Right lung (tissue), 5 donors: ENCODE results near the gene PPP2R2D. TPM values are rescaled to one million over a fixed set of nuclear protein-coding genes. Genes with fewer than 3 reads are reported as not detected.

Experiments
- DNase-seq, 2 donors: peaks; one replicate each; pipeline ENCODE4 v3.0.0-alpha.2; 2013
- polyA plus RNA-seq, 5 donors: library from polyadenylated mRNA; unstranded; fragments of 120-200 nt; gene quantifications; one replicate each; pipeline versions ENCODE4 v1.2.1 to v1.2.3, GENCODE V29; 2013; ENCODE audit warnings: inconsistent platforms in 1 of 5, low replicate concordance in 1 of 5; ENCODE audit not compliant: insufficient read length in 5 of 5, insufficient read depth in 1 of 5

The PPP2R2D gene
- polyA plus RNA-seq, 5 donors = 32.9 to 43.0 (median 35.1) TPM

DNA sequence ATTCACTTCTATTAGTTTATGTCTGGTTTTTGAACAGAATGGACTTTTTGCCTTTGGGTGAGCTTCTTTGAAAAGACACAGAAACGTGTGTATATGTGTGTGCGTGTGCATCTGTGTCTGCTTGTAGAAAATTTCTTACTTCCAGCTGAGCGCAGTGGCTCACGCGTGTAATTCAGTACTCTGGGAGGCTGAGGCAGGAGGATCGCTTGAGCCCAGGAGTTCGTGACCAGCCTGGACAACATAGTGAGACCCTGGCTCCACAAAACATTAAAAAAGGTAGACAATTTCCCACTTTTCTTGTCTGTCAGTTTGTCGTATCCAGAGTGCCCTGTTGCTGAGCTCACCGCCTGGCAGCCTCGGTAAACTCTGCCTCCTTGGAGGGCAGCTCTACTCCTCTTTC is 25.4 kb downstream of the PPP2R2D start:
- no peak for DNase-seq

DNA sequence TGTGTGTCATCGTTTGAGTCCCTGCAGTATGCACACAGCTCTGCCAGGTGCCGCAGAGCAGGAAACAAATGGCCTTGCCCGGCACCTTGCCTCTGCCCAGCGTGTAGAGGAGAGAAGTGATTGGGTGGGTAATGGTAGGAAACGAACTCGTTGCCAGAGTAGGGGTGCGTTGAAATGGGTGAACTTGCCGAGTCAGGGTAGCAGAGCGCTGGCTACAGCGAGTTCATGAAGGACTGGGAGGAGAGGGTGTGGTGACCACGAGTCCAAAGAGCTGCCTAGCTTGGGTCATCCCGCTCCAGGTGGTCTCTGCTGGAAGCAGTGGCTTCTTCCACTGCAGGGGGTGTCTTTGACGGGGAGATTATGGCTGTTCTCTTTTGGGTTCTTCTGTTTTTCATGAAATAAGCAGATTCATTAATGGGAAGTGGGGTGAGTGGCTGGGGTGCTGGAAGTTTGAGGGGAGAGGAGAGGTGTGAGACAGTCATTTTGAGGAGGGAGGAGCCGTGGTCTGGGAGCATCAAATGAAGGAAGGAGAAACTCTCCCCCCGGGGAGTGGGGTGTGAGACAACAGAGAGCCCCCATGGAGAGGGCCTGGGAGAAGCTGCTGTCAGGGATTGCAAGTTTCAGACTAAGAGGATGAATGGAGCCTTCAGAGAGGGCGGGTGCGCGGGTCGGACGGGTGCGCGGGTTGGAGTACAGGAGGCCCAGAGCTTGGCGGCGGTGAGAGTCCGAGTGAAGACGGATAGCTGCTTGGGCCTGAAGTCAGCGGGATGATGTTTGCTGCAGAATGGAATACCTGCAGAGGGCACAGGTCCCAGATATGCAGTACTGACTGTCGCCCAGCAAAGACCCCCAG is 26.2 kb downstream of the PPP2R2D start:
- no peak for DNase-seq

DNA sequence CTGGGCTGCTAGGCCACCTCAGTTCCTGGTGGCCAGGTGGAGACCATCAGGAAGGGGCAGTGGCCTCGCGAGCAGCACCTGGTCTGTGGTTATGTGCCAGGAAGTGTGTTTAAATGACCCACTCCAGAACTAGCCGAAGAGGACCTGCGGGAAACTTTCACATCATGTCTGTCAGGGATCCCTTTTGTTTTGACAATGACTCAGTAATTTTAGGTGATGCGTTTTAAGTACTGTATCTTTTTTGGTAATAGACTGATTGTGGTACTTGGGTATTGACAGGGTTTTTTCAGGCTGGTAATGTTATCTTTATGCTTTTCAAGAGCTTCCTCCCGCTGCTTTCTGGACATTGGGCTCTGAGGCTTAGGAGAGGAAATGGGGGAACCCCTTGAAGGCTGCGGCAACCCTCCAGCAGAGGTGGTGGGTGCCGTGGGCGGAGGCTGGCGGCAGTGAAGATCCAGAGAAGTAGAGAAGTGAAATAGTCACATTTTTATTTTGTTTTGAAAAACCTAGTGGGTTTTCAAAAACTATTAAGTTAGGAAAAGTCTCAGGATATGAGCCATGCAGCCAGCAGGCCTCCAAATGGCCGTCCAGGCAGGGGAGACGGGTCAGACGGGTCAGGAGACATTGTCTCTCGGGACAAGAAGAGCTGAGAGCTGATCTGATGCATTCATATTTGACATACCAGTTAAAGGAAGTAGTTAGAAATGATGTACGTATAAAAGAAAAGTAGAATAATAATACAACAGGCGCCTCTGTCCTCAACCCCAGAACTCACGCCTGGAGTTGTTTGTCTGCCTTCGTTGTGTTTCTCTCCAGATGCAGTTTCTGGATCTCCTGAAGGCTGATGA is 27.7 kb downstream of the PPP2R2D start:
- DNase-seq = no peak

GRCh38 chr10:131929122-131929845 is 28.5 kb downstream of the PPP2R2D start:
- DNase-seq = no peak

DNA sequence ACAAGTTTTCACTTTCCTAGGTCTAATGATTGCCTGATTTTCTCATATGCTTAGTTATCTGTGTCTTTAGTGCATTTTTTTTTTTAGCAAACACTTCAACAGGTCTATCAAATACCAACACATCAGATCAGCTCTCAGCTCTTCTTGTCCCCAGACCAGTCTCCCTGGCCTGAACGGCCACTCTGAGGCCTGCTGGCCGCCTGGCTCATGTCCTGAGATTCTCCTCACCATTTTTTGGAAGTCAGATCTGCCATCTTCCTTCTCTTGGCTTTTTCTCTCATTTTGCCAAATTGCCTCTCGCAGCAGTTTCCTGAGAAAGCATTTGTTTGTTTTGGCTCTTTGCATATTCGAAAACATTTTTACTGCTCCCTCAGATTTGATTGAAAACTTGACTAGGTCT is 29.3 kb downstream of the PPP2R2D start:
- no peak for DNase-seq

DNA sequence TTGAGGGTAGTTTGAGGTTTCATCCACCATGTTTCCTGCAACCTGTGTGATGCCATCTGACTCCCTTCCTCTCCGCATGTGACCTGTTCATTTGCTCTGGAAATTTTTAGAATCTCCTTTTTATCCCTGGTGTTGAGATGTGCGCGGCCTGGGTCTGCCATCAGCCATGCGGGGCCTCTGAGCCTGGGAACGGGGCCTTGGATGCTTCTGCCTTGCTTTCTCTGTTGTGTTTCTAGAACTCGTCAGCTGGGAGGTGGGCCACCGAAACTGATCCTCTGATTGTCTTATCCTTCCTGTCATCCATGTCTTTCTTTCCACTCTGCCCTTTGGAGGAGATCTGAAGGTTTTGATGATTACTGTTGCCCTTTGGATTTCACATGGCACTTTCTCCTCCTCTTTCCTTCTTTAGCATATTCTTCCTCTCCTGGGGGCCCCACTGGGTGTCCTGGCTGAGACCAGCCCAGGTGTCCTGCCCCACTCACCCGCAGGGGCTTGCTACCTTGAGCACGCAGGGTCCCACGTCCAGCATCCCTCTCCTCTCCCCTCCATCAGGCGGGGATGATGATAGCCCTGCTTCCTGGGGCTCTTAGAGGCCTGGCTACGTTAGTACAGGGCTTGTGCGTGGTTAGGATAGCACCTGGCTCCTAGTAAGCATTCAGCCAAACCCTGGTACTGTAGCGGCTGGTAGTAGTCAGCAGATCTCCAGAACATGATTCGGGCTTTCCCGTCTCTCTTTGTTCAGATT is 29.9 kb downstream of the PPP2R2D start:
- no peak for DNase-seq

- no peak for DNase-seq
Measured at GRCh38 chr10:131931981-131932380, 31.2 kb downstream of the PPP2R2D start.

DNA sequence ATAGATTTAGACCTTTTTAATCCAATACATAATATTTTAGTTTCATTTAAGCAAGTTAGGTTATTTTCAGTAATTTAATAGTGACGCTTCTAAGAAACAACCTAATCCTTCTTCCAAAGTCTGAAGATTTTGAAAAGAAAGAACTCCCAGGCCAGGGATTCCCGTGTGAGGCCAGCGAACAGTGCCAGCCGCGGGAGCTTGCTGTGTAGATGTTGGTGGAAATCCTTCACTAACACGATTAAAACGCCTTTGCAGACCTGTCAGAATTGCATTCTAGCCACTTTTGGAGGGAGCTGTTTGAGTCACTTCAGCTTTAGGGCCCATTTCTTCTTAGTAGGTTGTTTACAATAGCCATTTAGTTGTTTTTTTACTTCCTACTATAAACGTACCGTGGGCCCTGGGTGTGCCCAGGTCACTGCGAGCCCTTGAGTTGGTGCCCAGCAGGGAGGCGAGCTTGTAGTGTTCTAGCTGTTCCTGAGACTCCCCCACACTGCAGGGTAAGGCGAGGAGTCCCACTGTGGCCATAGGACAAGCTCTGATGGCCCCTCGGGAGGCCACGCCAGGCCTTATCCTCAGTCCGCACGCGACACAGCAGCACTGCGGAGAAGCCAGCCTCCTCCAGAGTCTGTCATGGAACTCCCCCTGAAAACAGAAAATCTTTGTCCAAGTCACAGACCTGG is 32.3 kb downstream of the PPP2R2D start:
- DNase-seq = no peak

- DNase-seq = no peak
Measured at GRCh38 chr10:131933696-131934086, 32.9 kb downstream of the PPP2R2D start.

DNA sequence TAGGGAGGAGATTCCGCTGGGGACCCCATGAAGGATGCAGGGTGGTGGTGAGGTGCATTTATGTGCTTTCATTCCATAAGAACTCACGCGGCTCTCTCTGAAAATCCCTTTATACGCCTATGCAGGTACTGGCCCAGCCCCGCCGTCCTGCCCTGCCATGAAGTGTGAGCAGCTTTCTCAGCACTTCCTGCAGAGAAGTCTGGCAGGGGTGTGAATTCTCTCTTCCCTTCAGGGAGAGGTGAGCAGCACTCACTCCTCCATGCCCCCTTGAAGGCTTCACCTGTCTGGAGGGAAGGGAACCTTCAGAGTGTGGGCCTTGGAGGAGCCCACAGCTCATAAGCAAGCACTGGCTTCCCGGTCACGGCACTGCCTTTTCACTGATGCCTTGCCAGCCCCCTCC is 34.0 kb downstream of the PPP2R2D start:
- no peak for DNase-seq

- DNase-seq = no peak
Measured at GRCh38 chr10:131935260-131935659, 34.5 kb downstream of the PPP2R2D start.

DNA sequence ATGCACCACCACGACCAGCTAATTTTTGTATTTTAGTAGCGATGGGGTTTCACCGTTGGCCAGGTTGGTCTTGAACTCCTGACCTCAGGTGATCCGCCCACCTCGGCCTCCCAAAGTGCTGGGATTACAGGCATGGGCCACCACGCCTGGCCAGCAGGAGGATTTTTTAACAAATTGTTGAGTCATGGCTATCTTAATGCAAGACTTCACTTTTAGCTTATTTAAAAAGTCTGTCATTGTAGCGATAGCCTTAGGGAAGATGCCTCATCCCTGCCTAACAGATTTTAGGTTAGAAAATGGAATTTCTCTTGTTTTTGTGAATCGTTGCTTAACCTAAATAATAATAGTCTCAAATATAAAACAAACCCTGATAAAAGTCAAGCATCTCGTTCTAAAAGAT is 35.5 kb downstream of the PPP2R2D start:
- no peak for DNase-seq

- DNase-seq = no peak
Measured at GRCh38 chr10:131936736-131937135, 35.9 kb downstream of the PPP2R2D start.

GRCh38 chr10:131937836-131938235 is 37.0 kb downstream of the PPP2R2D start:
- no peak for DNase-seq

DNA sequence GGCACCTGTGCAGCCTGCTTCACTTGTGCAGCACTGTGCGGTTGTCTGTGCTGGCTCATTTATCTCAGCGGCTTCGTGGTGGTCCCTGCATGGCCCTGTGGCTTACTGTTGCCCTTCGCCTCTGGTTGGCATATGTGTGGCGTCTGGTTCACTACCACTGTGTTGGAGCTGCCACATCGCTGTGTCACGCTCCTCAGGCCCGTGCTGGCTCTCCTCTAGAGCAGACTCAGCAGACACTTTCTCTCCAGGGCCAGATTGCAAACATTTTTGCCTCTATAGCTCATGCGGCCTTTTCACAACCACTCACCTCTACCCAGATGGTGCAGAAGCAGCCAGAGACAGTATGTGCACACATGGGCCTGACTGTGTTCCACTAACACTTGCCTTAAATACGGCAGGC is 37.9 kb downstream of the PPP2R2D start:
- no peak for DNase-seq

GRCh38 chr10:131942455-131942854 is 41.6 kb downstream of the PPP2R2D start:
- no peak for DNase-seq

DNA sequence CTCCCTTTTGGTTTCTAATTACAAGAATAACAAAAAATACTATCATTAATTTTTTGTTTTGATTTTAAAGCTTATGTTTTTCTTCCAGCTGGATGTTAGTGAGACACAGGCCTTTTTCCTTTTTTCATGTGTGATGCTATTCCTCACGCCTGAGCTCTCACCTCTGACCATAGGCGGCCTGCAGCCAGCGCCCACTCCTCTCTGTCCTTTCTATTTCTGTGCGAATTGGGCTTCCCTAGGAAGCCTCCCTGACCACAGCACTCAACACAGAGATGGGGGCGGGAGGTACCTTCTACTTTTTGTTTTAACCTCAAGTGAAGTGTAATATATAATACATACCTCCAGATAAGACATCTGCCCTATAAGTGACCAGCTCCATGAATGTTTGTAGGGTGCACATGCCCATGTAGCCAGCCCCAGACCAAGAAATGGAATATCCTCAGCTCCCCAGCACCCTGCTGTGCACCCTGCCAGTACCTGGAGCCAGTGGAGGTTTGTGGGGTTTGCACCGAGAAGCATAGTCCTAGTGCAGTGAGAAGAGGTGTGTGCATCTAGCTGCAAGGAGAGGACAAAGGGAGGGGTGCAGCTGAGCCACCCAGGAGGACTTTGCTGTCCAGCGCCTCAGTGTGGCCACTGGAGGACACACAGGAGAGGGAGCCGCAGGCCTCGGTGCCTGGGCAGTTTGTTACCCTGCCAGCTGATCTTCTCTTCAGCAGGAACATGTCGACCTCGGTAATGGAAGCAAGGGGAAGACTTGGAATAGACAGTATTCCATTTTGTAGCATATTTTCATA is 42.4 kb downstream of the PPP2R2D start:
- no peak for DNase-seq

DNA sequence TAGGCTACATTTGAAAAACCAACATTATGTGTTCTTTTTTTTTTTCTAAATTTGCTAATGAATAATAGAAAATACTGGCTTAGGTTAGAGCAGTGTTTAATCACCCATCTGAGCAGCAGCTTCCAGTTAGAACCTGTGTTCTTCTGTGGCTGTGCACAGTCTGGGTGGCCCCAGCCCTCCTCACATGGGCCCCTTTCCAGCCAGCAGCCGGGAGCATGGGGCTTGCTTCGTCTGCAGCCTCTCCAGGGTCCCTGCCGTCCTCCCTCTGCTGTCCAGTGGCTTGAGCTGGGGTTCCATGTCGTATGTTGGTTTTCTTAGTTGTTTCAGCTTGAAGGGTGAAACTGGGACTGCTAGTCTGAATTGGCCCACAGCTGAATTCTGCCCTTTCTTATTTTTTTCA is 43.6 kb downstream of the PPP2R2D start:
- no peak for DNase-seq

- no peak for DNase-seq
Measured at GRCh38 chr10:131944976-131945695, 44.3 kb downstream of the PPP2R2D start.
